Mammary epithelial cell (primary cell): ENCODE data around the gene WASHC3.

Experiments
- EZH2 ChIP-seq: IDR thresholded peaks from 2 replicates; pipeline ENCODE4 v1.6.1; 2012; ENCODE audit warnings: low read length, inconsistent platforms, borderline replicate concordance
- TF ChIP-seq, protein P1 (sequence below), 2 donors: IDR thresholded peaks in 1 of 2; conservative IDR thresholded peaks in 1 of 2; 2 replicates each; pipeline ENCODE4 v1.5.1; 2011 to 2012; ENCODE audit warnings: inconsistent platforms in 2 of 2, low read length in 2 of 2, mild to moderate bottlenecking in 2 of 2, control low read depth in 1 of 2, low read depth in 1 of 2; ENCODE audit not compliant: insufficient read depth in 1 of 2; ENCODE audit errors: extremely low read depth in 1 of 2

- TF ChIP-seq, protein P1, sequence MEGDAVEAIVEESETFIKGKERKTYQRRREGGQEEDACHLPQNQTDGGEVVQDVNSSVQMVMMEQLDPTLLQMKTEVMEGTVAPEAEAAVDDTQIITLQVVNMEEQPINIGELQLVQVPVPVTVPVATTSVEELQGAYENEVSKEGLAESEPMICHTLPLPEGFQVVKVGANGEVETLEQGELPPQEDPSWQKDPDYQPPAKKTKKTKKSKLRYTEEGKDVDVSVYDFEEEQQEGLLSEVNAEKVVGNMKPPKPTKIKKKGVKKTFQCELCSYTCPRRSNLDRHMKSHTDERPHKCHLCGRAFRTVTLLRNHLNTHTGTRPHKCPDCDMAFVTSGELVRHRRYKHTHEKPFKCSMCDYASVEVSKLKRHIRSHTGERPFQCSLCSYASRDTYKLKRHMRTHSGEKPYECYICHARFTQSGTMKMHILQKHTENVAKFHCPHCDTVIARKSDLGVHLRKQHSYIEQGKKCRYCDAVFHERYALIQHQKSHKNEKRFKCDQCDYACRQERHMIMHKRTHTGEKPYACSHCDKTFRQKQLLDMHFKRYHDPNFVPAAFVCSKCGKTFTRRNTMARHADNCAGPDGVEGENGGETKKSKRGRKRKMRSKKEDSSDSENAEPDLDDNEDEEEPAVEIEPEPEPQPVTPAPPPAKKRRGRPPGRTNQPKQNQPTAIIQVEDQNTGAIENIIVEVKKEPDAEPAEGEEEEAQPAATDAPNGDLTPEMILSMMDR (conservative IDR thresholded peaks at IDR 0.05 in 1 of 2, IDR thresholded peaks at IDR 0.05 in 1 of 2; ENCODE audit: extremely low read depth in 1 of 2, insufficient read depth in 1 of 2, low read depth in 1 of 2, low read length in 2 of 2): no peak
- no peak for TF ChIP-seq EZH2
These were observed 35.1 kb upstream of the WASHC3 start for GRCh38 chr12:102096855-102097254.
